A549 (cell line): ENCODE data around the gene PUM1.

ENCODE experiments used
- CEBPB ChIP-seq, 2 experiments: fragments of >200 bp in 1 of 2; sonication (Bioruptor Twin) in 1 of 2; formaldehyde crosslinking in 1 of 2; IDR thresholded peaks; 2 replicates each; pipeline ENCODE4 v1.6.1; 2012 to 2016
- CTCF ChIP-seq: fragments of >200 bp; sonication (Bioruptor Twin); formaldehyde crosslinking; IDR thresholded peaks from 3 replicates; pipeline ENCODE4 v1.5.1; 2016
- EHF ChIP-seq: fragments of 250-450 bp; sonication (Bioruptor Pico); IDR thresholded peaks from 2 replicates; pipeline ENCODE4 v1.5.0; 2020; ENCODE audit warnings: mild to moderate bottlenecking
- EP300 ChIP-seq, 2 experiments: fragments of >200 bp; sonication (Bioruptor Twin); formaldehyde crosslinking; IDR thresholded peaks; 2 replicates in 1 of 2; 3 replicates in 1 of 2; pipeline ENCODE4 v1.6.1; 2016 to 2017
- HOXB13 ChIP-seq: fragments of 250-450 bp; sonication (Bioruptor Pico); IDR thresholded peaks from 2 replicates; pipeline ENCODE4 v1.5.0; 2020; ENCODE audit warnings: low read depth, mild to moderate bottlenecking, moderate library complexity
- JUN ChIP-seq, 2 experiments: fragments of >200 bp; sonication (Bioruptor Twin); formaldehyde crosslinking; IDR thresholded peaks; 2 replicates in 1 of 2; 3 replicates in 1 of 2; pipeline ENCODE4 v1.6.1; 2016 to 2017
- JUNB ChIP-seq: fragments of >200 bp; sonication (Bioruptor Twin); formaldehyde crosslinking; IDR thresholded peaks from 2 replicates; pipeline ENCODE4 v1.6.1; 2016
- MYC ChIP-seq: IDR thresholded peaks from 2 replicates; pipeline ENCODE4 v1.6.1; 2012; ENCODE audit warnings: mild to moderate bottlenecking, inconsistent platforms, low read length, improper control_type of control experiment, borderline replicate concordance
- NR3C1 ChIP-seq: fragments of >200 bp; sonication (Bioruptor Twin); formaldehyde crosslinking; IDR thresholded peaks from 3 replicates; pipeline ENCODE4 v1.6.1; 2017
- PHF8 ChIP-seq: fragments of 200-600 bp; sonication (generic); IDR thresholded peaks from 2 replicates; pipeline ENCODE4 v1.6.1; 2016; ENCODE audit warnings: low read depth, mild to moderate bottlenecking, antibody characterized with exemption, moderate library complexity, borderline replicate concordance
- RAD21 ChIP-seq, 2 experiments: fragments of >200 bp in 1 of 2; sonication (Bioruptor Twin) in 1 of 2; formaldehyde crosslinking in 1 of 2; IDR thresholded peaks in 1 of 2; conservative IDR thresholded peaks in 1 of 2; 2 replicates in 1 of 2; 3 replicates in 1 of 2; pipeline ENCODE4 v1.6.1; 2012 to 2018; ENCODE audit warnings: inconsistent platforms in 1 of 2
- RCOR1 ChIP-seq: fragments of 150-350 bp; IDR thresholded peaks from 2 replicates; pipeline ENCODE4 v1.6.1; 2014; ENCODE audit warnings: antibody characterized with exemption, low read length, low read depth
- RFX5 ChIP-seq: fragments of 450-650 bp; IDR thresholded peaks from 2 replicates; pipeline ENCODE4 v1.7.1; 2014; ENCODE audit warnings: antibody characterized with exemption, mild to moderate bottlenecking, moderate library complexity

GRCh38 chr1:31016868-31017267, 48.6 kb downstream of the PUM1 start:
- TF ChIP-seq MYC, result no peak
- no peak for TF ChIP-seq EHF (CRISPR knock-in tag)
- no peak for TF ChIP-seq CTCF
- TF ChIP-seq EP300 (IDR thresholded peaks at IDR 0.05), result no peak
- TF ChIP-seq JUN (IDR thresholded peaks at IDR 0.05), result no peak
- TF ChIP-seq CEBPB (IDR thresholded peaks at IDR 0.05), result no peak
- no peak for TF ChIP-seq RAD21 (conservative IDR thresholded peaks at IDR 0.05 in 1 of 2, IDR thresholded peaks at IDR 0.05 in 1 of 2)
- TF ChIP-seq HOXB13 (CRISPR knock-in tag), result no peak
- TF ChIP-seq PHF8, result no peak
- TF ChIP-seq NR3C1, result no peak
- no peak for TF ChIP-seq RFX5
- TF ChIP-seq JUNB, result no peak
- no peak for TF ChIP-seq RCOR1
